ENCODE data around the gene CTDSPL. TPM values are rescaled to one million over a fixed set of nuclear protein-coding genes. Genes with fewer than 3 reads are reported as not detected.

The CTDSPL gene
- polyA plus RNA-seq, 1 of the 3 experiments (the other 2 are of a cell fraction), result 22.1 TPM

DNA sequence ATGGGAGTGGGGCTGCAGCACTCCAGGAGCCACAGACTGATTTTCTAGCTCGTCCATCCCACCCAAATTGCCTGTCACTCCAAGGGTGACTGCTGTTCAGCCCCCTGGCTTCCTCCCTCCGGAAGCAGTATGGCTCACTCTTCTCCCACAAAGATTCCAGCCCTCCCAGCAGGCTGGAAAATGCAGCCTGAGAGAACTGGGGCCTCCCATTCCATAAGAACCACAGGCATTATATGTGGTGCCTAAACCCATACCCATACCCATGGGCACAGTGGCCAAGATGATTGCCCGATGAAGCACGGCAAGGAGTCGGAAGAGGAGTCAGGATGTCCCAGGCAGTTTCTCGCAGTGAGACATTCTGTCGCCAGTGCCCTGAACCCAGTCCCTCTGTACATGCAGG lies 122.9 kb downstream of the CTDSPL start:
- TF ChIP-seq, protein P1, sequence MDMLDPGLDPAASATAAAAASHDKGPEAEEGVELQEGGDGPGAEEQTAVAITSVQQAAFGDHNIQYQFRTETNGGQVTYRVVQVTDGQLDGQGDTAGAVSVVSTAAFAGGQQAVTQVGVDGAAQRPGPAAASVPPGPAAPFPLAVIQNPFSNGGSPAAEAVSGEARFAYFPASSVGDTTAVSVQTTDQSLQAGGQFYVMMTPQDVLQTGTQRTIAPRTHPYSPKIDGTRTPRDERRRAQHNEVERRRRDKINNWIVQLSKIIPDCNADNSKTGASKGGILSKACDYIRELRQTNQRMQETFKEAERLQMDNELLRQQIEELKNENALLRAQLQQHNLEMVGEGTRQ (IDR thresholded peaks at IDR 0.05; ENCODE audit: borderline replicate concordance, low read depth, low read length), result no peak
- TF ChIP-seq RFX5 (IDR thresholded peaks at IDR 0.05; ENCODE audit: low read length) (no peak), FOXJ3 (CRISPR knock-in tag; IDR thresholded peaks at IDR 0.05) (no peak), MXI1 (IDR thresholded peaks at IDR 0.05; ENCODE audit: low read depth, low read length) (no peak), SMC3 (IDR thresholded peaks at IDR 0.05; ENCODE audit: low read depth, low read length) (no peak), SIN3A (IDR thresholded peaks at IDR 0.05; ENCODE audit: borderline replicate concordance, low read depth, low read length) (no peak), RAD21 (IDR thresholded peaks at IDR 0.05; ENCODE audit: low read length) (no peak), EZH2phosphoT487 (IDR thresholded peaks at IDR 0.05; ENCODE audit: borderline replicate concordance, low read depth) (no peak)
- TF ChIP-seq, protein P2, sequence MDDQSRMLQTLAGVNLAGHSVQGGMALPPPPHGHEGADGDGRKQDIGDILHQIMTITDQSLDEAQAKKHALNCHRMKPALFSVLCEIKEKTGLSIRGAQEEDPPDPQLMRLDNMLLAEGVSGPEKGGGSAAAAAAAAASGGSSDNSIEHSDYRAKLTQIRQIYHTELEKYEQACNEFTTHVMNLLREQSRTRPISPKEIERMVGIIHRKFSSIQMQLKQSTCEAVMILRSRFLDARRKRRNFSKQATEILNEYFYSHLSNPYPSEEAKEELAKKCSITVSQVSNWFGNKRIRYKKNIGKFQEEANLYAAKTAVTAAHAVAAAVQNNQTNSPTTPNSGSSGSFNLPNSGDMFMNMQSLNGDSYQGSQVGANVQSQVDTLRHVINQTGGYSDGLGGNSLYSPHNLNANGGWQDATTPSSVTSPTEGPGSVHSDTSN (IDR thresholded peaks at IDR 0.05), result no peak
- Histone ChIP-seq H4K20me1 (ENCODE audit: insufficient read depth) (no peaks in the 10 kb centered on the region), H3K27ac (ENCODE audit: low read depth in 2 of 2, low read length in 1 of 2) (no peak overlapping the region), H3F3A (replicated peaks; ENCODE audit: insufficient read depth) (no peaks in the 10 kb centered on the region), H3K9ac (no peak overlapping the region), H3K79me2 (ENCODE audit: insufficient read depth) (no peaks in the 10 kb centered on the region), H3K4me3 (ENCODE audit: low read depth in 2 of 2, low read length in 1 of 2) (no peak overlapping the region), H3K4me2 (no peak overlapping the region), H3K36me3 (replicated peaks in 1 of 2; ENCODE audit: control insufficient read depth in 1 of 2, insufficient read depth in 2 of 2, low read length in 1 of 2) (peaks cover 15 to 44% of the 10 kb centered on the region in 2 experiments), H3K4me1 (ENCODE audit: control insufficient read depth in 1 of 2, insufficient read depth in 2 of 2, low read depth in 1 of 2, low read length in 1 of 2) (no peaks in the 10 kb centered on the region; a peak in 1 of 4 replicates), H2AFZ (ENCODE audit: low read depth) (no peak overlapping the region), H3K9me2 (no peaks in the 10 kb centered on the region), H3K27me3 (ENCODE audit: insufficient read depth) (no peaks in the 10 kb centered on the region), H3K9me3 (no peaks in the 10 kb centered on the region)
- ChIA-PET POLR2A (no interaction called here), CTCF (interaction anchor here (1.4 to 6.3 kb wide), 4 partner anchors 11 to 129 kb away, joined by 3 to 33 read pairs (median 18); no protein-coding TSS in a partner anchor)
- 98% methylated on average over 6 of the region's 7 CpGs for WGBS (ENCODE audit: low lambda C conversion rate)
- DNase-seq, result no peak

- H3K79me2 ChIP-seq (ENCODE audit: insufficient read depth), result no peaks in the 10 kb centered on the region
- H3K4me1 ChIP-seq (ENCODE audit: control insufficient read depth in 1 of 2, insufficient read depth in 2 of 2, low read depth in 1 of 2, low read length in 1 of 2), result no peaks in the 10 kb centered on the region; a peak in 1 of 4 replicates
- no peaks in the 10 kb centered on the region for H4K20me1 ChIP-seq (ENCODE audit: insufficient read depth)
- no peak overlapping the region for H3K27ac ChIP-seq (ENCODE audit: low read depth in 2 of 2, low read length in 1 of 2)
- no peak overlapping the region for H3K4me3 ChIP-seq (ENCODE audit: low read depth in 2 of 2, low read length in 1 of 2)
- no peak overlapping the region for H2AFZ ChIP-seq (ENCODE audit: low read depth)
- H3K9ac ChIP-seq, result no peak overlapping the region
- no peak overlapping the region for H3K4me2 ChIP-seq
- ChIA-PET POLR2A (no interaction called here), CTCF (interaction anchor here (0.7 to 6.3 kb wide), 7 partner anchors 11 to 538 kb away, joined by 3 to 33 read pairs (median 8); no protein-coding TSS in a partner anchor)
- H3K9me2 ChIP-seq, result no peaks in the 10 kb centered on the region
- no peaks in the 10 kb centered on the region for H3K9me3 ChIP-seq
- no peaks in the 10 kb centered on the region for H3F3A ChIP-seq (replicated peaks; ENCODE audit: insufficient read depth)
- peaks cover 11 to 35% of the 10 kb centered on the region in 2 experiments for H3K36me3 ChIP-seq (replicated peaks in 1 of 2; ENCODE audit: control insufficient read depth in 1 of 2, insufficient read depth in 2 of 2, low read length in 1 of 2)
- WGBS (ENCODE audit: low lambda C conversion rate), result 93% methylated on average over 7 of the region's 8 CpGs
- no peaks in the 10 kb centered on the region for H3K27me3 ChIP-seq (ENCODE audit: insufficient read depth)
- DNase-seq, result no peak
- no peak for TF ChIP-seq NRF1 (IDR thresholded peaks at IDR 0.05; ENCODE audit: low read depth, low read length)
- TF ChIP-seq FOSL2 (IDR thresholded peaks at IDR 0.05; ENCODE audit: borderline replicate concordance, low read depth), result no peak
- TF ChIP-seq RAD21 (IDR thresholded peaks at IDR 0.05; ENCODE audit: low read length), result no peak
- no peak for TF ChIP-seq REST (IDR thresholded peaks at IDR 0.05; ENCODE audit: low read depth, low read length)
- no peak for TF ChIP-seq MXI1 (IDR thresholded peaks at IDR 0.05; ENCODE audit: low read depth, low read length)
- TF ChIP-seq, protein P3, sequence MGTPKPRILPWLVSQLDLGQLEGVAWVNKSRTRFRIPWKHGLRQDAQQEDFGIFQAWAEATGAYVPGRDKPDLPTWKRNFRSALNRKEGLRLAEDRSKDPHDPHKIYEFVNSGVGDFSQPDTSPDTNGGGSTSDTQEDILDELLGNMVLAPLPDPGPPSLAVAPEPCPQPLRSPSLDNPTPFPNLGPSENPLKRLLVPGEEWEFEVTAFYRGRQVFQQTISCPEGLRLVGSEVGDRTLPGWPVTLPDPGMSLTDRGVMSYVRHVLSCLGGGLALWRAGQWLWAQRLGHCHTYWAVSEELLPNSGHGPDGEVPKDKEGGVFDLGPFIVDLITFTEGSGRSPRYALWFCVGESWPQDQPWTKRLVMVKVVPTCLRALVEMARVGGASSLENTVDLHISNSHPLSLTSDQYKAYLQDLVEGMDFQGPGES (IDR thresholded peaks at IDR 0.05; ENCODE audit: low read depth, low read length), result no peak
- no peak for TF ChIP-seq MEF2A (IDR thresholded peaks at IDR 0.05; ENCODE audit: borderline replicate concordance, low read depth)
- no peak for TF ChIP-seq YY1 (IDR thresholded peaks at IDR 0.05; ENCODE audit: low read depth)
- no peak for TF ChIP-seq TCF12 (IDR thresholded peaks at IDR 0.05)
- TF ChIP-seq, protein P1 (IDR thresholded peaks at IDR 0.05; ENCODE audit: borderline replicate concordance, low read depth, low read length), result no peak
- TF ChIP-seq, protein P2 (IDR thresholded peaks at IDR 0.05), result no peak
These were observed 124.1 kb downstream of the CTDSPL start for GRCh38 chr3:37985637-37986320.

Measured in SK-N-SH (cell line).